ENCODE data around the gene RPLP2.

RPLP2 gene

DNA sequence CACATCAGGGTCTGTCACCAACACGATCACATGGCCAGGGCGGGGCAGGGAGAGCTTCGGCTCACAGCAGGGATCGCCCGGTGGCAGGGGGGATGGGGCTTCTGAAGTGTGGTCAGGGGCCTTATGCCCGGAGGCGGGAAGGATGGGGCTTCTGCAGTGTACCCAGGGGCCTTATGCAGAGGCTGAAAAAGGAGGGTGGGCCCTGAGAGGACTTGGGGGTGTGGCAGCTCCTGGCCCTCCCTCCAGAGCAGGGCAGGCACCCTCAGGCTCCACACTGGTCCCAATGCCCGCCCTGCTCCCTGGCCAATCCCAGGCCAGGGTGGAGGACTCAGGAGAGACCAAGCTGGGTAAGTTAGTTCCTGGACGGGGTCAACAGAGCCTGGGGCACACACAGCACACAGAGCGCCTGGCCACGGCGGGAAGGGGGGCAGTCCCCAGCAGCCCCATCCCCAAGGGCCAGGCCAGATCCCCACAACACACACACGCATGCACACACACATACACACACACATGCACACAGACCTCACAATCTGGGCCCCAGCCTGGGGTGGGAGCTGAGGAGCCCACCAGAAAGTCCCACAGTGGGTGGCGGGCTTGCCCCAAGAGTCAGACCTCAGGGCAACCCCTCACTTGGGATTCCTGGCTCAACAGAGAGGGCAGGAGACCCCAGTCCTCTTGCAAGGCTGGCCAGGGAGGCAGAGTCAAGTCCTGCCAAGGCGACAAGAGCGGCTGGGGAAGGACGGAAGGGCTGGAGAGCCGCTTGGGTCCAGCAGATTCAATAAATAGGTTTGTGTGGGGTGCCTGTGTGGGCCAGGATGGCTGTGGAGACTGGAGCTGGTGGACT, 18.8 kb upstream of the RPLP2 start:
- no peak overlapping the region for H3K4me3 ChIP-seq (ENCODE audit: low read depth, low read length)

DNA sequence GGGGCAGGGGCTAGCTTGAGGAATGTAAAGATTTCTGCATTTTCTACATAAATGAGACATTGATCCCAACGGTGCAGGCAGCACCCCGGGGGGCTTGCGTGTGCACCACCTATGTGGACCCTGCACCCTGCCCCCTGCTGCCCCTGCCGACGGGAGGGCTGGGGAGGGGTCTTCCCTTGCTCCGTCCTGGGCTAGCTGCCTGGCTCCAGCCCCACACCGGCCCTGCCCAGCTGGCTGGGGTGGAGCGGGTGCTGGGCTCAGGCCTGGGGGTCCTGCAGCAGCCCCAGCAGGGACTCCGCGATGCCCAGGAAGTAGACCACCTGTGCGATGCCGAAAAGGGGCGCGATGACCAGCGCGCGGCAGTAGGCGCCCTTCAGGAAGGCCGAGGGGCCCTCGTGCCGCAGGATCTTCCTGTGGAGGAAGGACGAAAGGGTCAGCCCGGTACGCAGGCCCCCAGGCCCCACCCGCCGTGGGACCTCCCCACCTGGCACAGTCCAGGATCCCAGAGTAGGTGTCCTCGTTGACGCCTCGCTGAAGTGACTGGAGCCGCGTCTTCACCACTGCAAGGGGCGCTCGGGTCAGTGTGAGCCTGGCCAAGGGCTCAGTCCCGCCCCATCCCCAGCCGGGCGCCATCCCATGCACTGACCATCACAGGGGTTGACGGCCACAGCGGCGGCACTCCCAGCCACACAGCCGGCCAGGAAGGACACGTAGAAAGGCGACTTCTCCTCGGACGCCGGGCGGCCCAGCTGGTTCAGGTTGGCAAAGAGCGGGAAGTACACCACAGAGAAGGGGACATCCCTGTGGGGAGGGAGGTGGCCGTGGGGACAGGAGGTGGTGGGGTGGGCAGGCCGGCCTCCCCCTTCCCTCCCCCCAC, 17.9 kb upstream of the RPLP2 start:
- H3K4me3 ChIP-seq (ENCODE audit: low read depth, low read length), result no peak overlapping the region

DNA sequence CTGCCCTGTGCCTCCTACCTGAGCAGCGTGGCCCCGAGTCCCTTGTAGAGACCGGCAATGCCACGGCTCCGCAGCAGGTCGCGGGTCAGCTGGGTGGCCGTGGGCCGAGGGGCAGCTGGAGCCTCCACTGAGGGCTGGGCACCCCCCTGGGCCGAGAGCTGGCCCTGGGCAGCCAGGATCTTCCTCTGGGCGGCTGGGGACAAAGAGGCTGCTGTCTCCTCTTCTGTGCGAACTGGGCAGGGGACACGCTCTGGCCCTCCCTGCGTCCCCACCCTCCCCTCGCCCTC, 17.3 kb upstream of the RPLP2 start:
- no peak overlapping the region for H3K4me3 ChIP-seq (ENCODE audit: low read depth, low read length)

DNA sequence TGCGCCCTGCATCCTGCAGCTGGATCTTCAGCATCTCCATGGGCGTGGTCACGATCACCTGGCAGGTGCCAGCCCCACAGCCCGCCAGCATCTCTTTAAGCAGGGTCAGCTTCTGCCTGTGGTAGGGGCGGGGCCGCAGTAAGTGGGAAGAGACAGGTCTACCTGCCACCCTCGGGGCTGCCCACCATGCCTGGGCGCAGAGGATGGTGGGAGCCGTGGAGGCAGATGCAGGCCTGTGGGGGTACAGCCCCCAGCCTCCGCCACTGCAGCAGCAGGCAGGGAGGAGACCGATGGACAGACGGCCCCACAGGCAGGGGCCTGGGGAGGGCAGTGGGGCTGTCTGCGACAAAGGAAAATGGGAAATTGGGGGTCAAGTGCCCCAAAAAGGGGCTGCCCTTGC, 16.9 kb upstream of the RPLP2 start:
- no peak overlapping the region for H3K4me3 ChIP-seq (ENCODE audit: low read depth, low read length)

DNA sequence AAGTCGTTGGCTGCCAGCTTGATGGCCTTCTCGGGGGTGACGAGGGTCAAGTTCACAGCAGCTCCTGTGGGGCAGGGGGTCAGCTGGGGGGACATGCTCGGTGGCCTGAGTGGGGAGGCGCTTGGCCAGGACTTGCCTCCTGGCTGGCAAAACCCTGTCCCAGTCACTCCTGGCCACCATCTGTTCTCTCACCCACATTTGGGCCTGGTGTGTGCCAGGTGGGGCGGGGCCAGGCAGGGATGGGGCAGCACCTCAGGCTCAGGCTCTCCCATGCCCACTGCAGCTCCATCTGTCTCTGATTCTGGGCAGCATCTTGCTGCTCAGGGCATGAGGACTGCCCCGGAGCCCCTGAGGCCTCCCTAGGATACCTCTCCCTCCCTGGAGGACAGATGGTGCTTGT, 16.2 kb upstream of the RPLP2 start:
- H3K4me3 ChIP-seq (ENCODE audit: low read depth, low read length), result no peak overlapping the region

DNA sequence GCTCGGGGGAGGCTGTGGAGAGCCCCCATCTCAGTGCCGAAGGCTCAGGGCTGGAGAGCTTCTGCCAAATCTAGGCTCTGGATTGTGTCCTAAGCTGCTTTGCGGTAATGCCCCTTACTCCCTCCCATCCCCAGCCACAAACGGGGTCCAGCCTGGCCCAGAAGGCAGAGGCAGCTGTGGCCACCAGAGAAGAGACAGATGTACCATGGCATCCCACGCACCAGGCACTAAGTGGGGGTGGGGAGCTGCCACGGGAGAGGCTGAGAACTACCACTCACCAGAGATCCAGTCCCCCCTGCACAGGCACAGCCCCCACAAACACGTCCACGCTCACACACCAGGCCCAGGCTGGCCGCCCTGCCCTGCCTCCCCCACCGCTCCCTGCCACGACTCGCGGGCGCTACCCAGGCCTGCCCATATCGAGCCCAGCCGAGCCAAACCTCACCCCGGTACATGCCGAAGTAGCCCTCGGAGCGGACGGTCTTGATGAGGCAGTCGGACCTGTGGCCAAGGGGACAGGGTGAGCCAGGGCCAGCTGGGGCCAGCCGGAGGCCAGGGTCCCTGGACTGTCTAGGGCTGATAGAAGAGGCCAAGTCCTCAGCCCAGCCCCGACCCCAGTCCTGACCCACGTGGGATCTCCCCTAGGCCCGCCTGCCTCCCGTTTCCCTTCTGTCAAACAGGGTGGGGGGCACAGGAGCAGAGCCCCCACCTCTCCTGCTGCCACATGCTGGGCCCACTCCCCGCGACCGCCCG, 15.6 kb upstream of the RPLP2 start:
- no peak overlapping the region for H3K4me3 ChIP-seq (ENCODE audit: low read depth, low read length)

DNA sequence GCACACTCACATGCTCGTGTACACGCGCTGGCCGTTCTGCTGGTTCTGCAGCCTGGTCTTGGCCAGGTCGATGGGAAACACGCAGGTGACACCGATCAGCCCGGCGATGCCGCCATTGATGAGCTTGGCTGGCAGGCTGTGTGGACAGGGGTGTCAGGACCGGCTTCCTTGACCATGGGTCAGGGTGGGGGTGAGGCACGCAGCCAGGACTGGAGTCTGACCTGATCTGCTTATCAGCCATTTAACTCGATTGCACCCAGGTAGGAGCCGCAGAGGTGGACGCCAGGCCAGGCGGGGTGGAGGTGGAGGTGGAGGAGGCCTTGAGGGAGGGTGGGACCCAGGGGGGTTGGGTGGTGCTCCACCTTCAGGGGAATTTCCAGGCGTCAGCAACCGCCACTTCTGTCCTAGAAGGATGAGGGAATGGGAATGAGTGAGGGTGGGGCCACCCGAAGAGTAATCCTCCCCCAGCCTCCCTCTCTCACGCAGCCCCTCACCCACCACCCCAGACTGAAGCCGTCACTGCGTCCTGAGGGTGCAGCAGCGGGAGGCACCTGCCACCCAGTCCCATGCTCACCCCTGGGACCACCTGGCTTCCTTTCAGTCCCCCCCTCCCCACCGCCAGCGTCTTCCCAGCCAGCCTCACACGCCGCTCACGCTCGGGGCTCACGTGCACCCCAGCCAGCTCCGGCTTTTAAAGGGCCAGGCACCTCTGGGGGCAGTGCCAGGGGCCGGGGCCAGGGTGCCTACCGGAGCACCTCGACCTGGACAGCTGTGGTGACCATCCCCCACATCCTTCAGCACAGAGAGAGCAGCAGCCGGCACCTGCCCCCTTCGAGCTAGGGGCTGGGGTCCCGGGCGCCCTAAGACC, 14.8 kb upstream of the RPLP2 start:
- H3K4me3 ChIP-seq (ENCODE audit: low read depth, low read length), result no peak overlapping the region

DNA sequence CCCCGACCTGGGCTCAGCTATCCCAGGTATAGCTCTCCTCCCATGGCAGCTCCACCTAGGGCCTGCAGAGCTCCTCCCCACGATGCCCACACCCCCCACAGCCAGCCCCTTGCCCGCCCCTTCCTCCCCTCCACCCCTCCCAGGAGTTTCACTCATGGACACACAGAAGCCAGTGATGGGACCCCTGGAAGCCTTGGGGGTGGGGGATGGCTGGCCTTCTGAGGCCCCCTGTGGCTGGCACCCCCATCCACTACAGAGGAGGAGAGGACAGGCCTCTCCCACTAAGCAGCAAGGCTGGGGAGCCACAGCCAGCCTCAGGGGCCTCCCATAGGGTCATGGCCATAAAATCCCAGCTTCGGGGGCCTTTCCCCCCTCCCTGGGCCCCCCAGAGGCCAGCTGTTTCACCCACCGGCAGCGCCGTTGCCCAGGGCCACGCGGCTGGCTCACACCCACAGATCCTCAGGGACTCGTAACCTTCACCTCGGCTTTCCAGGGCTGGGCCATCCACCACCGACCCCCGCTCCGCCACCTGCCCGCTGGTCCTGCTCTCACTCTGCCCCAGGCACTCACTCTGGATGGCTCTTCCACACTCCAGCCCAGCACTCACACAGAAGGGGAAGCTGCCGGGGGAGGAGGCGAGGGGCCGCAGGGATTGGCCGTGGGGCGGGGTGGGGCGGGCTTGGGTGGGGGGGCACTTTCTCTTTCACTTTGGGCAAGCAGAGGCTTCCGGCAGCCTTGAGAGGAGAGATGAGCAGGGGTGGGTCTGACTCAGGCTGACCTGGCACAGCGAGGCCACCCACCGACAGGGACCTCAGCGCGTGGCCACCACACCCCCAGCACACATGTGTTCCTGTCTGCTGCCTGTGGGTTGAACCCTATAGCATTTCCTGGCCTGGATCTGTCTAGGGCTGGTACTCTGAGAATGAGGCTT, 13.9 kb upstream of the RPLP2 start:
- no peak overlapping the region for H3K4me3 ChIP-seq (ENCODE audit: low read depth, low read length)

DNA sequence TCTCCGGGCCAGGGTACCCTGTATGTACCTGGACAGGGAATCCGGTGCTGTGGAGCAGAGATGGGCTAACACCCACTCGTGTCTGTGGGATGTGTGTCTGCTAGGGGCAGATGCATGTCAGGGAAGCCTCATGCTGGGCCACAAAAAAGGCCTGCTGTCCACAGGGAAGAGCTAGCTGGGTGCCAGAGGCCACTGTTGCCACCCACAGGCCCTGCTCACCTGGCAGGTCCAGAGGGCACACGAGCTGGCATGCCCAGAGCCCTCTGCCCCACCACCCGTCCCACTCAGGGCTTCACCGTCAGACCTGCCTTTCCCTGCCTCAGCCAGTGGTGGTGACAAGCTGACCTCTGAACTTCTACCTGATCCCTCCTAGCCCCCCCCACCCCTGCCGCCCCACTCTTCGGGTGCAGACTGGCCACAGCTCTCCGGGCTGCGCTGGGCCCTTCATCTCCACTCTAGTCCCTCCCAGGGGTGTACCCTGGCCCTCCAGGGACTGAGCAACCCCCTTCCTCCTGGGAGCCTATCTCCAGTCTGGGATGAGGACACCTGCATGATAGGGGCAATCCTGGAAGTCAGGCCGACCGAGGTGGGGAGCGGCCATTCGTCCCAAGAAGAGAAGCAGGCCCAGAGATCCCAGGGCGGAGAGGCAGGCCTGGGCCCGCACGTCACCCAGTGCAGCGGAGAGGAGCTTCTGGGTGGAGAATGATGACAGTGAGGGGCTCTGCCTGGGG, 13.0 kb upstream of the RPLP2 start:
- peak overlapping the region; percentile 87 for H3K4me3 ChIP-seq (ENCODE audit: low read depth, low read length)

DNA sequence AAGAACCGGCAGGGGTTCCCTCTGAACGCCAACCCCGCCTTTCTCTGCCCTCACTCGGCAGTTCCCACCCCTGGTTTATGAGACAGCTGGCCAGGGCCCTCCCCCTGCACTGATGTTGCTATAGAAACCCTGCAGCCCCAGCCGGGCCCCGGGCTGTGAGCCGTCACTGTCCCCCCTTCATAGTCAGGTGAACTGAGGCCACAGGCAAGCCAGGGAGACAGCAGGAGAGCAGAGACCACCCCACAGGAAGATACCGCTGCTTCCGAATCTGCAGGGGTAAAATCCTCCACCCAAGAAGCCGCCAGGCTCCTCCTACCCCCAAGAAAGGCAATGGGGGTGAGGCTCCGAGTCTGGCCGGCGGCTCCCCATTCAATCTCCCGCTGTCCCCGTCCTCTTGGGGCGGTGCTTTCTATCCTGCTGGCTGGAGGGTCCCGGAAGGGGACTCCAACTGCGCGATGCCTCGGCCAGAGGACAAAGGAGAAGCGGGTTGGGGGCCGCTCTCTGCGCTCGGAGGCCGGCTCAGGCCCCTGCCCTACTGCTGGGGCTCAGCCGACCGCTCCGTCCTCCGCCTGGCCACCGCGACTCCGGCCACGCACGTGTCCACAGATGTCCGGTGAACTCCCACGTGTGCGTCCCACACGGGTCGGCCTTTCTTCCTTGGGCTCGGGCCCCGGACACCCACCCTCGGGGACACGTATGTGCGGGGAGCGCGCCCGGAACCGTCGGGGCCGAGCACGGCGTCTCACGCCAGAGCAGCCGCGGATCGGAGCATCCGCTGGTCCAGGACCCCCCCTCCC, 12.3 kb upstream of the RPLP2 start:
- H3K4me3 ChIP-seq (ENCODE audit: low read depth, low read length), result peak overlapping the region; percentile 87

DNA sequence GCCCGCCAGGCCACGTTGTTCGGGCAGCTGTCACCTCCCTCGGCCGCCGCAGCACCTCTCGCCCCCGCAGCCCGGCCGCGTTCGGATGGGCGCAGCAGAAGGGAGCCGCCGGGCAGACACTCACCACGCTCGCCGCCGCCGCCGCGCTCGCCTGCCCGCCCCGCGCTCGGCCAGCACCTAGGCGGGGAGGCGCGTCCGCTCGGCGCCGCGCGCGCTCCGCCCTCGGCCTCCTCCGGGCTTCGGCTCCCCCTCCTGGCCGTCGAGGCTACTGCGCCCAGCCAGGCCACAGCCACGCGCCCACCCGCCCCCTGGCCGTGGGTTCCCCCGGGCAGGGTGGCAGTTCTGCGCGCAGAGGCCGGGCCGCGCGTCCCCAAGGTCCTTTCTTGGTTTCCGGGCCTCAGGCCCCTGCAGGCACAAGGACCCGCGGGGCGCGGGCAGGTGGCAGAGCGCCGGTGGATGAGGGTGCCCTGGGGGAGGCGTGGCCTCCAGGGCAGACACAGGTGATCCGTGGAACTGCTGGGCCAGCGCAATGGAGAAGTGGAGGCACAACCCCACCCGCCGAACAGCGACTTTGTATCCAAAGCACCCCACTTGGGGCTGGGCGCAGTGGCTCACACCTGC, 11.6 kb upstream of the RPLP2 start, which contains the start of gene SLC25A22:
Gene SLC25A22, minus strand, starts transcription at position 189 of the 621 bp plus-strand sequence. CDS start 3,275 bp downstream, outside the sequence.
- H3K4me3 ChIP-seq (ENCODE audit: low read depth, low read length), result peak within 1 kb of the TSS; percentile 87

DNA sequence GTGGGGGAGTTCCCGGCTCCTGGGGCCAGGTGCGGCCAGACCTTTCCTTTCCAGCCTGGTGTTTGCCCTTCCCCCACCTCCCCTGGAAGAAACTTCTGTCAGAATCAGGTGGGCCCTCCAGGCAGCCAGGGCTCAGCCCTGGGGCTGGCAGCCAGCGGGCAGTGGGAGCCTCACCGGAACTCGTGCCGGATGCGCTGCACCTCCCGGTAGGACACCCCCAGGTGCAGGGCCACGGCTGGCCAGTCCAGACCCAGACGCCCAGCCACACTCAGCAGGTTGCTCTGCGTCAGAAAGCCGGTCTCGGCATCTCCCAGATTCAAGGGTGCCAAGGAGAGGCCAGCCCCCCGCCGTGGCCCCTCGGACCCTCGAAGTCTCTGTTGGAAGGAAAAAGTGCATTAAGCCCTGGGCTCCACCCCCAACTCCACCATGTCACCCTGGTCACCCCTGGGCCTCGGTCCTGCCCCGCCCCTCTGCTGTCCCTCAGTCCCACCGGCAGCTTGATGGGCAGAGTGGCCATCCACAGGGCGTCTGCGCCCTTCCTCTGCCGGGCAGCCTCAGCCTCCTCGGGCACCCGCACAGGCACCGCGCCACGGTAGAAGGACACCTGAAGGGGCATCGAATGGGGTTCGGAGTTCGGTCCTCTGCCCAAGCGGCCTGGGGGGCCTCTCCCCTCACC, 10.0 kb upstream of the RPLP2 start:
- no peak overlapping the region for H3K4me3 ChIP-seq (ENCODE audit: low read depth, low read length)

DNA sequence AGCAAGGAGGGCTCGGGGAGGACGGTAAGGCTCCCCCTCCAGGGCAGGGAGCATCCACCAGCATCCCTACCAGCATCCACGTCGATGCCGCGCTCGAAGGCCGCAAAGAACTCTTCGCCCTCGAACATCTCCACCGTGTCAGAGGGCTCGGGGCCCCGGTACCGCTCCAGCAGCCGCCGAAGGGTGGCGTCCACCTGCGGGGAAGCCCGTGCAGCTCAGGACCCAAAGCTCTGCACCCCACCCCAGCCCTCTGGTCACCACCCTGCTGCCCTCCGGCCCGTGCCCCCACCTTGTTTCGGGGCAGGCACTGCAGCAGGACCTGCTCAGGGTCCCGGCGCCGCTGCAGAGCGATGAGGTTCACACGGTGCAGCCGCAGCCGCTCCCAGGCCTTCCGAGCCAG, 9.3 kb upstream of the RPLP2 start:
- H3K4me3 ChIP-seq (ENCODE audit: low read depth, low read length), result no peak overlapping the region

DNA sequence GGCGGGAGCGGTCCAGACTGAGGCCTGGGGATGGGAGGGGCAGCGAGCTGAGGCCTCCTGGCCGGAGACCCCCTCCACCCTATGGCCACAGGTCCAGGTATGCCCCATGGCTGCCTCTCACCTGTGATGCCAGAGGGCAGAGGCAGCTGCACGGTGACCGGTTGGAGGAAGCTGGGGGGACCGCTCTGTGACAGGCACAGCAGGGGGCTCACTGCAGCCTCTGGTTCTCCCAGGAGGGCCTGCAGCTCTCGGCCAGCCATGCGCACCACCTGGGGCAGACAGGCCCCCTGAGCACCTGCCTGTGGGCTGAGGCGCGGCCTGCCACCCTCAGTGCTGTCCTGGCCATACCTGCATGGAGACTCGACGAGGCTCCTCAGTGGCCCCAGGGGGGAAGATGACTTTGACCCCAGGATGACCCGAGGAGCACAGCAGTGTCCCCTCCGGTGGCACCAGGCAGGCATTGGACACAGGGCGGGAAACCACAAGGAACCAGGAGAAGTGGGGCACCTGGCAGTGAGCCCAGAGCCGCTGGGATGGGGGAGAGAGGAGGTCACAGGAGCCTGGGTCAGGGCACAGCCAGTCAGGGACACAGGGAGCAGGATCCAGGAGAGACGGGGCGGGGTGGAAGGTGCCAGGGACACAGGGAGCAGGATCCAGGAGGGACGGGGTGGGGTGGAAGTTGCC, 8.5 kb upstream of the RPLP2 start:
- no peak overlapping the region for H3K4me3 ChIP-seq (ENCODE audit: low read depth, low read length)

DNA sequence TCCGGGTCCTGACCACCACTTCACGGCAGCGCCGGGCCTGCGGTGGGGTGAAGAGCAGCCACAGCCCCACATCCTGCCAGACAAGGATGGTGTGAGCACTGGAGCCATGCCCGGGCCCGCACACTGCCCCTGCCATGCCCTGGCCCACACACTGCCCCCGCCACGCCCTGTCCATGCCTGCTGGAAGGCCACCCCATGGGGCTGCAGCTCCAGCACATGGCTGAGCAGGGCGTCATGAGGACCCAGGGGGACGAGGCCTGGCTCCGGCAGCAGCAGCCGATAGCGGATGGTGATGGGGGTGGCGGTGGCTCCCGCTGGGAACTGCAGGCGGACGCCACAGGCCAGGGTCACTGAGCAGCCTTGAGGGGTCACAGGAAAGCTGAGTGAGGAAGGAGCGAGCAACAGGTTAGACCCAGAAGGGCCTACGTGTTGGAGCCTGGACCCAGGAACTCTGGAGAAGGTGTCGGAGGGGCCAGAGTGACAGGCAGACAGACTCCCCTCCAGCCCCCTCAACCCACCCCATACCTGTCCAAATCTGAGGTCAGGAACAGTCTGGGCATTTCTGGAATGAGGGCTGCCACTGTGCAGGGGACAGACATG, 7.6 kb upstream of the RPLP2 start:
- no peak overlapping the region for H3K4me3 ChIP-seq (ENCODE audit: low read depth, low read length)

Measured in iPS-11a (cell line).